Neural cell (in vitro differentiated cells): ENCODE data around the gene P2RX6. TPM values are rescaled to one million over a fixed set of nuclear protein-coding genes. Genes with fewer than 3 reads are reported as not detected.

ENCODE experiments used
- H2AFZ ChIP-seq: fragments of 200-600, 300-800 bp; sonication (generic), shearing (Covaris generic); 2 replicates; pipeline ENCODE4 v1.6.0; 2014; ENCODE audit warnings: low read depth, mild to moderate bottlenecking, antibody characterized with exemption, low read length, moderate library complexity
- H3F3A ChIP-seq: fragments of 200-600 bp; shearing (Covaris generic); 2 replicates; pipeline ENCODE4 v1.6.1; 2016; ENCODE audit warnings: mild to moderate bottlenecking, moderate library complexity, mixed read lengths, antibody characterized with exemption, low read length; ENCODE audit not compliant: insufficient read depth, poor library complexity, severe bottlenecking
- H3K27ac ChIP-seq: fragments of 200-600, 300-800 bp; sonication (generic), shearing (Covaris generic); 2 replicates; pipeline ENCODE4 v1.5.1; 2014; ENCODE audit warnings: mild to moderate bottlenecking, low read length, moderate library complexity
- H3K27me3 ChIP-seq: fragments of 300-800, 200-600 bp; sonication (generic), shearing (Covaris generic); 2 replicates; pipeline ENCODE4 v1.6.0; 2014; ENCODE audit warnings: mild to moderate bottlenecking, low read depth, low read length, moderate library complexity; ENCODE audit not compliant: insufficient read depth
- H3K36me3 ChIP-seq: fragments of 300-800, 200-600 bp; sonication (generic), shearing (Covaris generic); 2 replicates; pipeline ENCODE4 v1.5.1; 2014; ENCODE audit warnings: mild to moderate bottlenecking, antibody characterized with exemption, low read length, moderate library complexity; ENCODE audit not compliant: insufficient read depth
- H3K4me2 ChIP-seq: fragments of 300-800, 200-600 bp; sonication (generic), shearing (Covaris generic); 2 replicates; pipeline ENCODE4 v1.6.0; 2014; ENCODE audit warnings: mild to moderate bottlenecking, low read length
- H3K4me3 ChIP-seq: fragments of 300-800, 200-600 bp; sonication (generic), shearing (Covaris generic); 2 replicates; pipeline ENCODE4 v1.5.1; 2014; ENCODE audit warnings: mild to moderate bottlenecking, low read length, moderate library complexity
- H3K79me2 ChIP-seq: fragments of 200-600 bp; shearing (Covaris generic); replicated peaks from 2 replicates; pipeline ENCODE4 v1.6.0; 2014; ENCODE audit warnings: mild to moderate bottlenecking, low read length, moderate library complexity; ENCODE audit not compliant: insufficient read depth
- H3K9ac ChIP-seq: fragments of 300-800, 200-600 bp; sonication (generic), shearing (Covaris generic); 2 replicates; pipeline ENCODE4 v1.6.1; 2016; ENCODE audit warnings: mild to moderate bottlenecking, low read length, mixed read lengths
- H3K9me2 ChIP-seq: fragments of 200-600 bp; shearing (Covaris generic); 2 replicates; pipeline ENCODE4 v1.6.1; 2016; ENCODE audit warnings: mild to moderate bottlenecking, low read length, mixed read lengths; ENCODE audit not compliant: insufficient read depth
- H3K9me3 ChIP-seq: fragments of 200-600, 300-800 bp; sonication (generic), shearing (Covaris generic); 2 replicates; pipeline ENCODE4 v1.6.1; 2016; ENCODE audit warnings: mild to moderate bottlenecking, mixed run types, low read length, moderate library complexity, mixed read lengths
- H4K20me1 ChIP-seq: fragments of 200-600 bp; shearing (Covaris generic); 2 replicates; pipeline ENCODE4 v1.6.1; 2016; ENCODE audit warnings: mild to moderate bottlenecking, mixed run types; ENCODE audit not compliant: insufficient read depth
- CTCF ChIP-seq: fragments of 450-650 bp; IDR thresholded peaks from 2 replicates; pipeline ENCODE4 v1.5.1; 2014; ENCODE audit warnings: antibody characterized with exemption, mild to moderate bottlenecking, moderate library complexity; ENCODE audit not compliant: poor library complexity, severe bottlenecking
- EP300 ChIP-seq: fragments of 450-650 bp; conservative IDR thresholded peaks from 2 replicates; pipeline ENCODE4 v1.6.1; 2014; ENCODE audit warnings: antibody characterized with exemption, mild to moderate bottlenecking, moderate library complexity; ENCODE audit not compliant: poor library complexity, severe bottlenecking
- EZH2 ChIP-seq: fragments of 200-600, 300-800 bp; shearing (Covaris generic), sonication (generic); IDR thresholded peaks from 2 replicates; pipeline ENCODE4 v1.6.1; 2014; ENCODE audit warnings: antibody characterized with exemption, low read length, borderline replicate concordance, mild to moderate bottlenecking; ENCODE audit not compliant: insufficient read depth, poor library complexity, severe bottlenecking
- MXI1 ChIP-seq: fragments of 450-650 bp; conservative IDR thresholded peaks from 2 replicates; pipeline ENCODE4 v1.6.1; 2014; ENCODE audit warnings: antibody characterized with exemption, mild to moderate bottlenecking; ENCODE audit not compliant: poor library complexity, severe bottlenecking
- POLR2AphosphoS5 ChIP-seq: IDR thresholded peaks from 2 replicates; pipeline ENCODE4 v1.6.1; 2012
- RAD21 ChIP-seq: fragments of 450-650 bp; conservative IDR thresholded peaks from 2 replicates; pipeline ENCODE4 v1.6.1; 2014; ENCODE audit warnings: antibody characterized with exemption, mild to moderate bottlenecking, moderate library complexity
- SMC3 ChIP-seq: fragments of 450-650 bp; conservative IDR thresholded peaks from 2 replicates; pipeline ENCODE4 v1.6.1; 2014; ENCODE audit warnings: antibody characterized with exemption, mild to moderate bottlenecking, moderate library complexity; ENCODE audit not compliant: poor library complexity
- TAF1 ChIP-seq: IDR thresholded peaks from 2 replicates; pipeline ENCODE4 v1.6.1; 2012; ENCODE audit warnings: low read depth
- polyA plus RNA-seq: library from polyadenylated mRNA; depleted of rRNA; stranded (reverse); fragments of >200 nt; gene quantifications from 2 replicates; pipeline ENCODE4 v1.2.3, GENCODE V29; 2014
- TF ChIP-seq, protein P1 (sequence below): IDR thresholded peaks from 2 replicates; pipeline ENCODE4 v1.6.1; 2012; ENCODE audit warnings: borderline replicate concordance

Gene P2RX6
- polyA plus RNA-seq, 1 donor from 2014 or later, result 0.17 TPM

DNA sequence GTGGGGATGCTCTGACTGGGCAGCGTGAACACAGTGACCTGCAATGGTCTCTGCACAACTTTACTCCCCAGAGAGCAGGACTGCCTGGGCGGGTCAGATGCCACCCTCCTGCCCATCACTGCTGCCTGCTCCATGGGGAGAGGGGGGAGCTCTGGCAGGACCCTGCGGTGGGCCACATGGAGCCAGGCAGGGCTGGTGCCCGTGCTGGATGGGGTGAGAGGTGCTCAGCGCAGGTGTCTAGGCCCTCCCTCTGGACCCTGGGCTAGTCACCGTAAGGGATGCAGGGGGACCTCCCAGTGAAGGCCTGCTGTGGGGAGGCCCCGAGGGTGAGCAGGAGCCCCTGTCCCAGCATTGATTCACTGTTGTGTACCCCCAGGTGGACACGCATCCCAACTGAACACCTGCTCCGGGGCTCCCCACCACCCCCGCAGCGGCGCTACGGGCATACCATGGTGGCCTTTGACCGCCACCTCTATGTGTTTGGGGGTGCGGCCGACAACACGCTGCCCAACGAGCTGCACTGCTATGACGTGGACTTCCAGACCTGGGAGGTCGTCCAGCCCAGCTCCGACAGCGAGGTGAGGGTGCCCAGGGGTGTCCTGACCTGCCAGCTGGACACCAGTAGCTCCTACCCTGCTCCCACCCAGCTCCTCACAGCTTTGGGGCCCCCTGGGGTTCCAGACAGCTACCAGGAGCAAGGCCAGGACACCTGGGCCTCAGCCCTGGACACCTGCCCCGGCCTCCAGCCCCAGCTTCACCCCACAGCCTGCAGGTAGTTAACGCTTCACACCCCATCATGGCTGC lies 23.5 kb upstream of the P2RX6 start:
- no peaks in the 10 kb centered on the region for H3K36me3 ChIP-seq

DNA sequence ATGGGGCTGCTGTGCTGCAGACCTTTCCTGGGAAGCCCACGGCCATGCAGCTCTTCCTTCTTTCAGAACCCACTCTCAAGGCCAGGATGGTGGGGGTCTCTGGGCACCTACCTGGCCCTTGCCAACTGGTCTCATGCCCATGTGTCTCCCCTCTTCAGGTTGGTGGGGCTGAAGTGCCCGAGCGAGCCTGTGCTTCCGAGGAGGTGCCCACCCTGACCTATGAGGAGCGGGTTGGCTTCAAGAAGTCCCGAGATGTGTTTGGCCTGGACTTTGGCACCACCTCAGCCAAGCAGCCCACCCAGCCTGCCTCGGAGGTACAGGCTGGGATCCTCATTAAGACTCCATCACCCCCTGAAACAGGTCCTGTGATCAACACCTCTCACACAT lies 22.9 kb upstream of the P2RX6 start:
- Histone ChIP-seq H3K27me3 (no peaks in the 10 kb centered on the region), H3K4me2 (no peak overlapping the region), H4K20me1 (no peaks in the 10 kb centered on the region), H3K79me2 (no peaks in the 10 kb centered on the region), H3K9me3 (no peaks in the 10 kb centered on the region), H3K9ac (no peak overlapping the region), H3K27ac (no peak overlapping the region), H2AFZ (no peak overlapping the region), H3K4me3 (no peak overlapping the region), H3F3A (no peaks in the 10 kb centered on the region), H3K36me3 (no peaks in the 10 kb centered on the region), H3K9me2 (no peaks in the 10 kb centered on the region)
- no peak for TF ChIP-seq TAF1
- TF ChIP-seq, protein P1, sequence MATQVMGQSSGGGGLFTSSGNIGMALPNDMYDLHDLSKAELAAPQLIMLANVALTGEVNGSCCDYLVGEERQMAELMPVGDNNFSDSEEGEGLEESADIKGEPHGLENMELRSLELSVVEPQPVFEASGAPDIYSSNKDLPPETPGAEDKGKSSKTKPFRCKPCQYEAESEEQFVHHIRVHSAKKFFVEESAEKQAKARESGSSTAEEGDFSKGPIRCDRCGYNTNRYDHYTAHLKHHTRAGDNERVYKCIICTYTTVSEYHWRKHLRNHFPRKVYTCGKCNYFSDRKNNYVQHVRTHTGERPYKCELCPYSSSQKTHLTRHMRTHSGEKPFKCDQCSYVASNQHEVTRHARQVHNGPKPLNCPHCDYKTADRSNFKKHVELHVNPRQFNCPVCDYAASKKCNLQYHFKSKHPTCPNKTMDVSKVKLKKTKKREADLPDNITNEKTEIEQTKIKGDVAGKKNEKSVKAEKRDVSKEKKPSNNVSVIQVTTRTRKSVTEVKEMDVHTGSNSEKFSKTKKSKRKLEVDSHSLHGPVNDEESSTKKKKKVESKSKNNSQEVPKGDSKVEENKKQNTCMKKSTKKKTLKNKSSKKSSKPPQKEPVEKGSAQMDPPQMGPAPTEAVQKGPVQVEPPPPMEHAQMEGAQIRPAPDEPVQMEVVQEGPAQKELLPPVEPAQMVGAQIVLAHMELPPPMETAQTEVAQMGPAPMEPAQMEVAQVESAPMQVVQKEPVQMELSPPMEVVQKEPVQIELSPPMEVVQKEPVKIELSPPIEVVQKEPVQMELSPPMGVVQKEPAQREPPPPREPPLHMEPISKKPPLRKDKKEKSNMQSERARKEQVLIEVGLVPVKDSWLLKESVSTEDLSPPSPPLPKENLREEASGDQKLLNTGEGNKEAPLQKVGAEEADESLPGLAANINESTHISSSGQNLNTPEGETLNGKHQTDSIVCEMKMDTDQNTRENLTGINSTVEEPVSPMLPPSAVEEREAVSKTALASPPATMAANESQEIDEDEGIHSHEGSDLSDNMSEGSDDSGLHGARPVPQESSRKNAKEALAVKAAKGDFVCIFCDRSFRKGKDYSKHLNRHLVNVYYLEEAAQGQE, result no peak
- no peak for TF ChIP-seq EZH2
- no peak for TF ChIP-seq POLR2AphosphoS5
- no peak for TF ChIP-seq SMC3
- no peak for TF ChIP-seq MXI1
- TF ChIP-seq RAD21, result no peak
- TF ChIP-seq EP300, result no peak
- no peak for TF ChIP-seq CTCF

More for the DNA sequence above, 23.5 kb upstream of the P2RX6 start:
- H2AFZ ChIP-seq, result no peak overlapping the region
- H3K9me3 ChIP-seq, result no peaks in the 10 kb centered on the region
- H3K27me3 ChIP-seq, result no peaks in the 10 kb centered on the region
- H3K4me2 ChIP-seq, result no peak overlapping the region
- no peak for TF ChIP-seq EP300
- no peak for TF ChIP-seq EZH2
- no peak for TF ChIP-seq RAD21
- TF ChIP-seq, protein P1, result no peak
- TF ChIP-seq SMC3, result no peak
- TF ChIP-seq MXI1, result no peak
- H4K20me1 ChIP-seq, result no peaks in the 10 kb centered on the region
- no peaks in the 10 kb centered on the region for H3K9me2 ChIP-seq
- H3K9ac ChIP-seq, result no peak overlapping the region
- no peaks in the 10 kb centered on the region for H3K79me2 ChIP-seq
- no peak overlapping the region for H3K4me3 ChIP-seq
- no peak overlapping the region for H3K27ac ChIP-seq
- H3F3A ChIP-seq, result no peaks in the 10 kb centered on the region
